CMK (cell line): ENCODE measurements around the gene GARIN5B.

Source experiments
- DNase-seq: peaks from one replicate; pipeline ENCODE4 v3.0.0-alpha.2; 2010; ENCODE audit warnings: low read depth

The GARIN5B gene

DNA sequence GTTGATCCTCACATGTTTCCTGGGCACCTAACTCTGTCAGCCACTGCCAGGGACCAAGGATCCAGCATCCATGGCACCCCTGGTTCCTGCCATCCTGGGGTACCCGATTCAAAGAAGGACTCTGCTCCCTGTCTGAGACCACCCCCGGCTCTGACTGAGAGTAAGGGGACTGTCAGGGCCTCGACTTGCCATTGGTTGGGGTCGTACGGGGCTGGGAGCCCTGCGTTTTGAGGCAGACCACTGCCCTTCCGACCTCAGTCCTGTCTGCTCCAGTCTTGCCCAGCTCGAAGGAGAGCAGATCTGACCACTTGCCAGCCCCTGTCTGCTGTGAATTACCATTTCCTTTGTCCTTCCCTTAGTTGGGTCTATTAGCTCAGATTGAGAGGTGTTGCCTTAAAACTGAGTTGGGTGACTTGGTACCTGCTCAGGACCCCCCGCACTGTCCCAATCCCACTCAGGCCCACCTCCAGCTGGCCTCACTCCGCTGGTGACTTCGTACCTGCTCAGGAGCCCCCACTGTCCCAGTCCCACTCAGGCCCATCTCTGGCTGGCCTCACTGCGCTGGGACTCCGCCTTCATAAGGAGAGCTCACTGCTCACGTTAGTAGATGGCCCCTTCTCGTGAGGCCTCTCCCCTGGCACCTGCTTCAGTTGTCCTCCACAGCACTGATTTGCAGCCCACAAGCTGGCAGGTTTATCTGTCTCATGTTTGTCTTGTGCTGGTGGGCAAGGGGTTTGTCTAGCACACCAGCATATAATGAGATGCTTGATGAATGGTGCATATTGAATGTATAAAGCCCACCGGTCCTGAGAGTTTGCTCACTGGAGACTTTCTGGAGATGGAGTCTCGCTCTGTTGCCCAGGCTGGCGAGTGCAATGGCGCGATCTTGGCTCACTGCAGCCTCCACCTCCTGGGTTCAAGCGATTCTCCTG lies 26.6 kb upstream of the GARIN5B start:
- no peak for DNase-seq

DNA sequence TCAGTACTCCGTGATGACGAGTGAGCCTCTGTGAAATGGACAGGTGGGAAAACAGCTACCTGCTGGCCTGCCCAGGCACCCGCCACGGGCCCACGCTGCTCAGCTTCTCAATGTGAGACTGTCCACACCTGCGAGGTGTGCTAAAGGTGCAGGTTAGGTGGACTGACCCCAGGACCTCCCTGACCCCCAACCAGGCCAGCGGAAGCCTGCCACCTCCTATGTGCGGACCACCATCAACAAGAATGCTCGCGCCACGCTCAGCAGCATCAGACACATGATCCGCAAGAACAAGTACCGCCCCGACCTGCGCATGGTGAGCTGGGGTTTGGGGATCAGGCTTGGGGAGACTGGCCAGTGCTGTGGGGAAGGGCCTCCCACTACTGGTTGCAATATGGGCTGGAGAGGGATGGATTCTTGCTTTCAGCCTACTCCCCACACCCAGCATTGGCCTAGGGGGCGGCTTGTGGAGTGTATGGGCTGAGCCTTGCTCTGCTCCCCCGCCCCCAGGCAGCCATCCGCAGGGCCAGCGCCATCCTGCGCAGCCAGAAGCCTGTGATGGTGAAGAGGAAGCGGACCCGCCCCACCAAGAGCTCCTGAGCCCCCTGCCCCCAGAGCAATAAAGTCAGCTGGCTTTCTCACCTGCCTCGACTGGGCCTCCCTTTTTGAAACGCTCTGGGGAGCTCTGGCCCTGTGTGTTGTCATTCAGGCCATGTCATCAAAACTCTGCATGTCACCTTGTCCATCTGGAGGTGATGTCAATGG lies 24.9 kb upstream of the GARIN5B start:
- DNase-seq = no peak

DNA sequence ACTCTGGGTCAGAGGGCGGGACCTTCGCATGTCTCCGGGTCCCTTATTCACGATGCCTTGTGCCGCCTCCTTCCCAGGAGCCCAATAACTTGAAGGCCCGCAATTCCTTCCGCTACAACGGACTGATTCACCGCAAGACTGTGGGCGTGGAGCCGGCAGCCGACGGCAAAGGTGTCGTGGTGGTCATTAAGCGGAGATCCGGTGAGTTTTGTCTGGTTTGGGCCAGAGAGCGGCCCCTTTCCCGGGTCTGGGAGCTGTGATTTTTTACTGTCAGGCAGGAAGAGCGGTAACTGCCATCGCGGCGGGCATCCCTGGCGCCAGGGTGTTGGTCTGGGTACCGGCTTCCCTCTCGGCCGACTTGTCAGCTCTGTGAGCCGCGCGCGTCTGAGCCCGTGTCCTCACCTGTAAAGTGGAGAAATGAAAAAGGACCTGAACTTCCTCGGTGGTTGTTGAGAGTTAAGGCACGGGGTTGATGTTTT lies 23.5 kb upstream of the GARIN5B start:
- no peak for DNase-seq

DNA sequence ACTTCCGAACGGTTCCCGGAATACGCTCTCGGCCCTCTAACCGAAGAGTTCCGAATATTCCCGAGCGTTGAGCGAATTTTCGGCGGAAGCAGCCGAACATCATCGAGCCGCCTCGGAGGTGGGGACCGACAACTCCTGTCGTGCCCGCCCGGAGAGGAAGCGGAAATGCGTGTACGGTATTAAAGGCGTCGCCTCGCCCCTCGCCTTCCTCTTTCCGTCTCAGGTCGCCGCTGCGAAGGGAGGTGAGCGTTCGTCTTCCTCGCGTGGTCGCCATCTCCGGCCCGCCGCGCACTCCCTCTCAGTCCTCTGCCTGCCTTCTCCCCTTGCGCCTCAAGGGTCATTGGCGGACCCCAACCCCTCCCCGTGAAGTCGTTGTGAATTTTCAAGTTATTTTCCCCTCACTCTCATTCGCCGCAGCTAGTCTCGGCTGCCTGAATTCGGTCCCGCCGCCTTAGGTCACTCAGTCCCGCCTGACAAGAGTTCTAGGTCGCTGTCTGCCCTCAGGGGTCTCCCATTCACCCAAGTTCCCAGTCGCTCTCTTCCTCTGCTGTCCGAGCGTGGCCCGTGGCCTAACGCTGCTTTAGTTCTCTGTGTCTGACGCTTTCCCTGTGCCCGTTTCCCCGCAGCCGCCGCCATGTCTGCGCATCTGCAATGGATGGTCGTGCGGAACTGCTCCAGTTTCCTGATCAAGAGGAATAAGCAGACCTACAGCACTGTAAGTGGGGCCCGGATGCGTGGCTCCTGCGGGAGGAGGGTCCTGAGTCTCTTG lies 22.8 kb upstream of the GARIN5B start, which contains the start of gene RPL28:
Gene RPL28, plus strand, starts transcription at position 209 of the 769 bp plus-strand sequence. Its CDS starts 426 bp downstream, at position 635.
- DNase-seq = peak; percentile 95

GRCh38 chr19:55384920-55385723 lies 22.1 kb upstream of the GARIN5B start:
- peak; percentile 92 for DNase-seq

DNA sequence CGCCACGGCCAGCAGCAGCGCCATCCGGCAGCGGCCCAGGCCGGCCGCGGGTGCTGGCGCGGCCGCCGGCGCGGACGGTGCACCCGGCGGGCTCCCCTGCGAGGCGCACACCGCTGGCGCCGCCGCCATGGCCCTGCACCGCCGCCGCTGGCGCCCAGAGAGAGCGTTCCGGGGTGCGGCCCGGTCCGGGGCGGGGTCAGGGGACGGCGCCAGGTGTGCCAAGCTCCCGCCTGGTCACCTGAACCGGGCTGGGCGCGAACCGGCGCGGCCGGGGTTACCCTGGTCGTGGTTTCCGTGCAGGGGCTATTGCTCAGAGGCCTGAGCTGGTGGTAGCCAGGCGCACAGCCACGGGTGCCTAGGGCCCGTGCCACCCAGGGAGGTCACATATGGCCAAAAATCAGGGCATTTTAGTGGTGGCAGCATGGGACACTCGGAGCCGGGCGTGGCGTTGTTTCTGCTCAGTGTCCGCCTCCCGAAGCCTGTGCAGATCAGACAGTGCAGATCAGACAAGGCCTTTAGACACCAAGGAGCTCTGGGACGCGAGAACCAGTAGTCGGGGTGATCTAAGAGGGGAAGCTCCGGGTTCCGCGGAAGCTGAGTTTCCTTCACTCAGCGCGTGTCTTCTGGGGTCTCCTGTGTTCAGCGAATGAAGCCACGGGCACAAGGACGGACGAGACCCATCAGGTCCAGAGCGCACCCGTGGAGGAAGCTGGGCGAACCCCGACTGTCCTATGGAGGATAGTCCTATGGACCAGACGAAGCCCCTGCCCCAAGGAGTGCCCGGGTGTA lies 21.3 kb upstream of the GARIN5B start, which contains the start of gene TMEM238:
Gene TMEM238, minus strand, starts transcription at position 162 of the 789 bp plus-strand sequence. Its CDS starts 33 bp downstream, at position 129.
- no peak for DNase-seq

DNA sequence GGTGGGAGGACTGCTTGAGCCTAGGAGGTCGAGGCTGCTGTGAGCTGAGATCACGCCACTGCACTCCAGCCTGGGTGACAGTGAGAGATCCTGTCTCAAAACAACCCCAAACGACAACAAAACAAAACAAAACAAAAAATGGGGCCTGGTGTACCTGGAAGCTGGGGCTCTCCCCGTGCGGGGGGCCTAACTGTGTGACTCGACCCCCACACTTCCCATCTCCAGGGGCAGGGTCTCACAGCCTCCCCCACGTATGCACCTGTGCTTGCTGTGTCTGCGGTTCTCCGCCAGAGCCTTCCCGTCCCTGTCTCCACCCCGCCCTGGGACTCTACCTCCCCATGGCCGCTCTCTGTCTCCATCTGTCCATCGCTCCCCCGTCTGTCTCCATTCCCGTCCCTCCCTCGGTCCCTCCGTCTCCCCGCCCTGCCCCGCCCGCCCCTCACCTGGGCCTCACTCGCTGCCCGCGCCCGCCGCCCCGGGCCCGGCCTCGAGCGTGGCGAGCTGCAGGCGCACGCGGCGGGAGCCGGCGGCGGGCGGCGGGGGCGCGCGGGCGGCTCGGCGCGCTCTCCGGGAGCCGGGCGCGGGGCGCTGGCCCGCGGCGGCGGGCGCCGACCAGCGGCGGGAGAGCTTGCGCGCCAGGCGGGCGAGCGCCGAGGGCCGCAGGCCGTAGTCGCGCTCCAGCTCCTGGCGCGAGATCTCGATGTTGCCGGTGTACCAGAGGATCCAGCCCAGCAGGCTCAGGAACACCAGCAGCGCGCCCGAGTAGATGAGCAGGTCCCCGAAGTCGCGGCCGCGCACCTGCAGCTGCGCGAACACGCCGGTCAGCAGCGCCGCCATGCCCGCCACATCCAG lies 20.4 kb upstream of the GARIN5B start:
- DNase-seq = no peak

GRCh38 chr19:55382522-55383054 lies 19.5 kb upstream of the GARIN5B start:
- DNase-seq = no peak

- DNase-seq = no peak
These were observed 19.0 kb upstream of the GARIN5B start for GRCh38 chr19:55382013-55382412.

DNA sequence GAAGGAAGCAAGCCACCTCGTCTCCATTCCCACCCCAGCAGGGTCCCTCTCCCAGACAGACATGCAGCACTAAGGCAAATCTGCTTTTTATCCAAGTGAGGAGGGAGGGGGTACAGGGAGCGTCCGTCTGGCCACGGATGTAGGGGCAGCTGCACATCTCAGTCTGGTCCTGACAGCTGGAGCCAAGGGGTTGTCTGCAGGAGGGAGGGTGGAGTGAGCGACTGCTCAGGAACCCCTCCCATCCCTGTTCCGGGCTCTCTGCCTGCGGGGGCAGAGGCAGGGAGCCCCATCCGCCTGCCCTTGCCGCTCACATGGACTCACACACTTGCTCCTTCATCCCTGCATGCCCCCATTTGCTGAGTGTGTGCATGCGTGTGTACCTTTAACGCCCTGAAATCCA lies 16.1 kb upstream of the GARIN5B start:
- DNase-seq = no peak

- DNase-seq = no peak
These were observed 14.5 kb upstream of the GARIN5B start for GRCh38 chr19:55377356-55378131.

DNA sequence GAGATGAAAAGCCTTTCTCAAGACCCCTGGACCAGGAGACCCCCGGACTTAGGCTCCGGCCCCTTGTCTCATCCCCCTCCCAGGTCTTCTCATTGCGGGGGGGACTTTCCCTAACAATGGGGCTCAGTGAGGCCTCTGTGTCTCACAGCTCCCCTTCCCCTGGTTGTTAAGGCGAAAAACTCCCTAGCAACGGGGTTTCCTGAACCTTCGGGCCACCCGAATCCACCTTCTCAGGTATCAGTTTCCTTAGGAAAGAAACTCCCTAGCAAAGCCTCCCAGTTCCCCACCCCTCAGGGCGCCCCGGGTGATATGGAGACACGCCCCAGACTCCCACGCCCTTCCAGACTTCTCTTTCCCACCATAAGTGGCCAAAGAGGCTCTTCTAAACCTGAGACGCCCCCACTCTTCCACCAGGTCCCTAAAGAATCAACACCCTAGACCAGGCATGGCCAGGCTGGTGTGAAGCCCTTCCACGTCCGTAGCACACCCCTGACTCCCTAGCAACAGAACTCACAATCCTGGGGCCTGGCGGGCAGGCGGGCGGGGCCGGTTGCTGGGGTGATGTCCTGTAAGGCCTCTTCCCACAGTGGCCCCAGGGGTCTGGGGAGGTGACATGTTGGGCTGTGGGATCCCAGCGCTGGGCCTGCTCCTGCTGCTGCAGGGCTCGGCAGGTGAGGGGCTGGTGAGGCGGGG lies 13.3 kb upstream of the GARIN5B start, which contains the start of gene TMEM190:
Gene TMEM190, plus strand, starts transcription at position 586 of the 693 bp plus-strand sequence. Its CDS starts 28 bp downstream, at position 614.
- no peak for DNase-seq

- DNase-seq = no peak
These were observed 11.1 kb upstream of the GARIN5B start for GRCh38 chr19:55373993-55374757.

DNA sequence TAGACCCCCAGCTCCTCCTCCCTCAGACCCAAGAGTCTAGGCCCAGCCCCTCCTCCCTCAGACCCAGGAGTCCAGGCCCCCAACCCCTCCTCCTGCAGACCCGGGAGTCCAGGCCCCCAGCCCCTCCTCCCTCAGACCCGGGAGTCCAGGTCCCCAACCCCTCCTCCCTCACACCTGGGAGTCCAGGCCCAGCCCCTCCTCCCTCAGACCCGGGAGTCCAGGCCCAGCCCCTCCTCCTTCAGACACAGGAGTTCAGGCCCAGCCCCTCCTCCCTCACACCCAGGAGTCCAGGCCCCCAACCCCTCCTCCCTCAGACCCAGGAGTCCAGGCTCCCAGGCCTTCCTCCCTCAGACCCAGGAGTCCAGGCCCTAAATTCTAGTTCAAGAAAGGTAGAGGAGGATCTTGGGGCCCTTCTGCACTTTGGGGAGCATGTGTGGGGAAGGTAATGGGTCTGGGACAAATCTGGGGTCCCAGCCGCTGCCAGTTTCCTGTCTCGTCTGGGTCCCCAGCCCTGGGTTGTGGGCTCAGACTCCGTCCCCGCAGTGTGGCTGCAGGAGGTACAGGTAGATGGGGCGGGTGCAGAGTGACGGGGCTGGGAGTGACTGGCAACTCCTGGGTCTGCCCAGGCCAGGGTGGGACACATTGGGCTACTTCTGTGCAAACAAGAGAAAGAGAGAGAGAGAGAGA lies 10.4 kb upstream of the GARIN5B start:
- no peak for DNase-seq

GRCh38 chr19:55372316-55373081 lies 9.4 kb upstream of the GARIN5B start:
- no peak for DNase-seq
